Measurements from ENCODE around the gene PLCB4.

Gene PLCB4

GRCh38 chr20:9078826-9079731 is 10.2 kb downstream of the PLCB4 start:
- in situ Hi-C loops (cut with MboI; ENCODE audit: low sequenced_read_pairs, unreplicated experiment): no loop called here
- no peak for DNase-seq (ENCODE audit: low spot score)
- TF ChIP-seq CTCF (IDR thresholded peaks at IDR 0.05; ENCODE audit: borderline replicate concordance, control extremely low read depth, extremely low read depth, insufficient read depth, missing control alignments): no peak

- DNase-seq (ENCODE audit: low spot score): no peak
- in situ Hi-C loops (cut with MboI; ENCODE audit: low sequenced_read_pairs, unreplicated experiment): no loop called here
- no peak for TF ChIP-seq CTCF (IDR thresholded peaks at IDR 0.05; ENCODE audit: borderline replicate concordance, control extremely low read depth, extremely low read depth, insufficient read depth, missing control alignments)
Measured at GRCh38 chr20:9081423-9081966, 12.6 kb downstream of the PLCB4 start.

GRCh38 chr20:9082741-9083140 is 13.9 kb downstream of the PLCB4 start:
- no peak for DNase-seq (ENCODE audit: low spot score)
- in situ Hi-C loops (cut with MboI; ENCODE audit: low sequenced_read_pairs, unreplicated experiment): no loop called here
- TF ChIP-seq CTCF (IDR thresholded peaks at IDR 0.05; ENCODE audit: borderline replicate concordance, control extremely low read depth, extremely low read depth, insufficient read depth, missing control alignments): no peak

- TF ChIP-seq CTCF (IDR thresholded peaks at IDR 0.05; ENCODE audit: borderline replicate concordance, control extremely low read depth, extremely low read depth, insufficient read depth, missing control alignments): no peak
- in situ Hi-C loops (cut with MboI; ENCODE audit: low sequenced_read_pairs, unreplicated experiment): no loop called here
- no peak for DNase-seq (ENCODE audit: low spot score)
Measured at GRCh38 chr20:9087531-9088217, 18.8 kb downstream of the PLCB4 start.

GRCh38 chr20:9088556-9088955 is 19.7 kb downstream of the PLCB4 start:
- in situ Hi-C loops (cut with MboI; ENCODE audit: low sequenced_read_pairs, unreplicated experiment): no loop called here

More at GRCh38 chr20:9088556-9088955, 19.7 kb downstream of the PLCB4 start:
- no peak for DNase-seq (ENCODE audit: low spot score)
- TF ChIP-seq CTCF (IDR thresholded peaks at IDR 0.05; ENCODE audit: borderline replicate concordance, control extremely low read depth, extremely low read depth, insufficient read depth, missing control alignments): no peak
